RPMI7951 (cell line): ENCODE measurements around the gene INO80. TPM values are rescaled to one million over a fixed set of nuclear protein-coding genes. Genes with fewer than 3 reads are reported as not detected.

Experiments used
- DNase-seq: peaks from one replicate; pipeline ENCODE4 v3.0.0-alpha.2; 2012; ENCODE audit warnings: low read depth
- total RNA-seq: library from RNA; depleted of rRNA; stranded (reverse); fragments of >200 nt; shearing (Covaris generic); gene quantifications from 2 replicates; pipeline ENCODE4 v1.2.3, GENCODE V29; 2014

Gene INO80
- total RNA-seq, 1 experiment from 2014 or later: 14.2 TPM

- no peak for DNase-seq
Observed at GRCh38 chr15:41043276-41043951, 72.7 kb downstream of the INO80 start.

- DNase-seq: no peak
Observed at GRCh38 chr15:41042851-41043250, 73.2 kb downstream of the INO80 start.

- DNase-seq: no peak
Observed at GRCh38 chr15:41039121-41039520, 77.0 kb downstream of the INO80 start.

- DNase-seq: no peak
Observed at GRCh38 chr15:41032079-41032328, 84.1 kb downstream of the INO80 start.

GRCh38 chr15:41031232-41032078, 84.6 kb downstream of the INO80 start:
- no peak for DNase-seq

- no peak for DNase-seq
Observed at GRCh38 chr15:41028853-41029252, 87.2 kb downstream of the INO80 start.

GRCh38 chr15:41025393-41025792, 90.7 kb downstream of the INO80 start:
- no peak for DNase-seq

GRCh38 chr15:41024885-41025284, 91.2 kb downstream of the INO80 start:
- no peak for DNase-seq

GRCh38 chr15:41024131-41024530, 91.9 kb downstream of the INO80 start:
- DNase-seq: no peak

- DNase-seq: peak; percentile 61
Observed at GRCh38 chr15:41022487-41023090, 93.5 kb downstream of the INO80 start.

GRCh38 chr15:41020829-41021228, 95.3 kb downstream of the INO80 start:
- no peak for DNase-seq

GRCh38 chr15:41020311-41020710, 95.8 kb downstream of the INO80 start:
- DNase-seq: no peak

- no peak for DNase-seq
Observed at GRCh38 chr15:41019174-41019573, 96.9 kb downstream of the INO80 start.

GRCh38 chr15:41018534-41018933, 97.5 kb downstream of the INO80 start:
- DNase-seq: peak; percentile 53

GRCh38 chr15:41017066-41017735, 98.9 kb downstream of the INO80 start:
- DNase-seq: peak; percentile 26

- no peak for DNase-seq
Observed at GRCh38 chr15:41013691-41014414, 102.2 kb downstream of the INO80 start.

GRCh38 chr15:41011055-41011815, 104.8 kb downstream of the INO80 start:
- DNase-seq: no peak

- no peak for DNase-seq
Observed at GRCh38 chr15:41010345-41010744, 105.7 kb downstream of the INO80 start.

GRCh38 chr15:41006479-41006878, 109.6 kb downstream of the INO80 start:
- DNase-seq: no peak

- DNase-seq: no peak
Observed at GRCh38 chr15:41004490-41004889, 111.6 kb downstream of the INO80 start.
